ENCODE results near the gene AGAP1. TPM values are rescaled to one million over a fixed set of nuclear protein-coding genes. Genes with fewer than 3 reads are reported as not detected.

The AGAP1 gene
- total RNA-seq, 1 donor: 12.3 TPM

GRCh38 chr2:235669269-235669831 is 175.5 kb downstream of the AGAP1 start:
- H3K4me3 ChIP-seq (ENCODE audit: low read depth, low read length): peak overlapping the region; percentile 62
- peak; percentile 63 for DNase-seq (ENCODE audit: low read depth)
- TF ChIP-seq, protein P1, sequence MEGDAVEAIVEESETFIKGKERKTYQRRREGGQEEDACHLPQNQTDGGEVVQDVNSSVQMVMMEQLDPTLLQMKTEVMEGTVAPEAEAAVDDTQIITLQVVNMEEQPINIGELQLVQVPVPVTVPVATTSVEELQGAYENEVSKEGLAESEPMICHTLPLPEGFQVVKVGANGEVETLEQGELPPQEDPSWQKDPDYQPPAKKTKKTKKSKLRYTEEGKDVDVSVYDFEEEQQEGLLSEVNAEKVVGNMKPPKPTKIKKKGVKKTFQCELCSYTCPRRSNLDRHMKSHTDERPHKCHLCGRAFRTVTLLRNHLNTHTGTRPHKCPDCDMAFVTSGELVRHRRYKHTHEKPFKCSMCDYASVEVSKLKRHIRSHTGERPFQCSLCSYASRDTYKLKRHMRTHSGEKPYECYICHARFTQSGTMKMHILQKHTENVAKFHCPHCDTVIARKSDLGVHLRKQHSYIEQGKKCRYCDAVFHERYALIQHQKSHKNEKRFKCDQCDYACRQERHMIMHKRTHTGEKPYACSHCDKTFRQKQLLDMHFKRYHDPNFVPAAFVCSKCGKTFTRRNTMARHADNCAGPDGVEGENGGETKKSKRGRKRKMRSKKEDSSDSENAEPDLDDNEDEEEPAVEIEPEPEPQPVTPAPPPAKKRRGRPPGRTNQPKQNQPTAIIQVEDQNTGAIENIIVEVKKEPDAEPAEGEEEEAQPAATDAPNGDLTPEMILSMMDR (IDR thresholded peaks at IDR 0.05; ENCODE audit: insufficient read depth, low read length): no peak

- peak overlapping the region; percentile 62 for H3K4me3 ChIP-seq (ENCODE audit: low read depth, low read length)
- TF ChIP-seq, protein P1 (IDR thresholded peaks at IDR 0.05; ENCODE audit: insufficient read depth, low read length): peak; percentile 62
- DNase-seq (ENCODE audit: low read depth): peak; percentile 78
Measured at GRCh38 chr2:235669983-235670962, 176.4 kb downstream of the AGAP1 start.

DNA sequence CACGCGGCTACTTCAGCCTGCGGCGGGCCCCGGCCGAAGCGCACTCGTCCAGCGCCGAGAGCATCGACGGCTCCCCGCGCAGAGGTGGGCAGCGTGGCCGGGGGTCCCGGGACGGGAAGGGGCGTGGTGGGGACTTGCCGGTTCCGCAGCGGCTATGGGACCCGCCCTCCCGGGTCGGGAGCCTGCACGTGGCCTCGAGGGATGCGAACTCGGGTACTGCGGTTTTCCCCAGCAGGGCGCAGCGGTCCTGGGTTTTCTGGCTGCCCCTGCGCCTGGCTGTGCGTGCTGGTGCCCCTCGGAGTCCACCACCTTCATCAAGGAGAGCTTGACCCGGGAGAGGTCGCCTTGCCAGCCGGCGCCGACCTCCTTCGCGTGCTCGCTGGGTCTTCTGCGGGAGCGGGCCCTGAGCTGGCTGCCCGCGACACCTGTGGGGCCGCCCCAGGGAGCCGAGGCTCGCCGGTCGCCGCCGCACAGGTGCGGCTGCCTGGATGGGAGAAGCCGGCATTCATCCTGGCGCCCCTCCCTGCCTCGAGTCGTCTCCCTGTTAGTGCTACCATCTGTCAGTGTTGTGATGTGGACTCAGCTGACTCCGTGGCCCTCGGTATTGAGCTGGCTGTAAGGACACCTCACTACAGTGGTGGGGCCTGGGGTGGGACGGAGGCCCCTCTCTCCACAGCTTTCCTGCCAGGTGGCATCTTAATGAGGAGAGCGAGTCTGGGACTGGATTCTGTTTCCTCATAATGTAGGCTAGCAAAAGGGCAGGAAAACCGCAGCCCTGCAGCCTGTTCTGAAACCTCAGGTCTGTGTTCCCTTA is 177.3 kb downstream of the AGAP1 start:
- peak overlapping the region; percentile 62 for H3K4me3 ChIP-seq (ENCODE audit: low read depth, low read length)
- DNase-seq (ENCODE audit: low read depth): no peak
- TF ChIP-seq, protein P1 (IDR thresholded peaks at IDR 0.05; ENCODE audit: insufficient read depth, low read length): no peak

DNA sequence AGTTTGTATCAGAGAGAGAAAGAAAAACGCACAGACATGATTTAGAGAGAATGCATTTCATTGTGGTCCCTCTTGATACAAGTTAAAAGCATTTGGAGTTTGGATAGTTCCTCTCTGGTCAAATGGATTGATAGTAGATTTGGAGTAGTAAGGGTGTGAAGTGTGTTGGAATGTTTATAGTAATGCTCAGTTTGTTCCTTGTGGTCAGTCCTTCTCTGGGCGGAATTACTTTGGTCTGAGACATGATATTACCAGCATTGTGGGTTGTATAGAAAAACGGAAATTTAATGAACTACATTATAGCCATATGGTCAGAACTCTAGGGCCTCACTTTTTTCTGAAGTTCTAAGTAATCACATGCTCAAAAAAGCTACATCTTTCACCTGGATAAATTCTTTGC is 178.9 kb downstream of the AGAP1 start:
- TF ChIP-seq, protein P1 (IDR thresholded peaks at IDR 0.05; ENCODE audit: insufficient read depth, low read length): no peak
- DNase-seq (ENCODE audit: low read depth): no peak

GRCh38 chr2:235674146-235674545 is 180.3 kb downstream of the AGAP1 start:
- TF ChIP-seq, protein P1 (IDR thresholded peaks at IDR 0.05; ENCODE audit: insufficient read depth, low read length): no peak
- no peak for DNase-seq (ENCODE audit: low read depth)
- no peak overlapping the region for H3K4me3 ChIP-seq (ENCODE audit: low read depth, low read length)

More for the DNA sequence above, 178.9 kb downstream of the AGAP1 start:
- H3K4me3 ChIP-seq (ENCODE audit: low read depth, low read length): no peak overlapping the region

DNA sequence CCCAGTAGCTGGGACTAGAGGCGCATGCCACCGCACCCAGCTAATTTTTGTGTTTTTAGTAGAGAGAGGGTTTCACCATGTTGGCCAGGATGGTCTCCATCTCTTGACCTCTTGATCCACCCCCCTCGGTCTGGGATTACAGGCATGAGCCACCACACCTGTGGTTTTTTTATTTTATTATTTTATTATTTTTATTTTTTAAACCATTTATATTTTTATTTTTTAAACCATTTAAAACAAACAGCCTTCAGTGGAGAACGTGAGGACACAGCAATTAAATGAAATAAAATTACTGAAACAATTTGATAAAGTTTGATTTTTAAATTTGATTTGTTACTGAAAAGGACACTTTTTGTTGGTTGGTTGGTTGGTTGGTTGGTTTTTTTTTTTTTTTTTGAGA is 181.0 kb downstream of the AGAP1 start:
- DNase-seq (ENCODE audit: low read depth): no peak
- TF ChIP-seq, protein P1 (IDR thresholded peaks at IDR 0.05; ENCODE audit: insufficient read depth, low read length): no peak
- H3K4me3 ChIP-seq (ENCODE audit: low read depth, low read length): no peak overlapping the region
